ENCODE measurements around the gene ETFA.

Gene ETFA

GRCh38 chr15:76335307-76336253 is 24.3 kb upstream of the ETFA start:
- no peaks in the 10 kb centered on the region for H3F3A ChIP-seq (ENCODE audit: insufficient read depth, low read length)
- no peaks in the 10 kb centered on the region for H3K36me3 ChIP-seq (replicated peaks; ENCODE audit: insufficient read depth, low read length)
- H3K9me2 ChIP-seq (replicated peaks; ENCODE audit: insufficient read depth, low read length): no peaks in the 10 kb centered on the region
- H3K27ac ChIP-seq (ENCODE audit: low read length): peak overlapping the region; percentile 28; the same call in 1 of the 2 replicates
- H3K4me3 ChIP-seq (ENCODE audit: low read length): peak overlapping the region; percentile 61
- H3K9ac ChIP-seq (ENCODE audit: low read length): peak overlapping the region; percentile 52; the same call in 1 of the 2 replicates
- H4K20me1 ChIP-seq (ENCODE audit: insufficient read depth, low read length): no peaks in the 10 kb centered on the region
- no peak for DNase-seq
- H3K79me2 ChIP-seq (ENCODE audit: low read length): no peaks in the 10 kb centered on the region
- peak overlapping the region; percentile 94 for H3K4me2 ChIP-seq (ENCODE audit: low read depth, low read length)
- TF ChIP-seq, protein P1, sequence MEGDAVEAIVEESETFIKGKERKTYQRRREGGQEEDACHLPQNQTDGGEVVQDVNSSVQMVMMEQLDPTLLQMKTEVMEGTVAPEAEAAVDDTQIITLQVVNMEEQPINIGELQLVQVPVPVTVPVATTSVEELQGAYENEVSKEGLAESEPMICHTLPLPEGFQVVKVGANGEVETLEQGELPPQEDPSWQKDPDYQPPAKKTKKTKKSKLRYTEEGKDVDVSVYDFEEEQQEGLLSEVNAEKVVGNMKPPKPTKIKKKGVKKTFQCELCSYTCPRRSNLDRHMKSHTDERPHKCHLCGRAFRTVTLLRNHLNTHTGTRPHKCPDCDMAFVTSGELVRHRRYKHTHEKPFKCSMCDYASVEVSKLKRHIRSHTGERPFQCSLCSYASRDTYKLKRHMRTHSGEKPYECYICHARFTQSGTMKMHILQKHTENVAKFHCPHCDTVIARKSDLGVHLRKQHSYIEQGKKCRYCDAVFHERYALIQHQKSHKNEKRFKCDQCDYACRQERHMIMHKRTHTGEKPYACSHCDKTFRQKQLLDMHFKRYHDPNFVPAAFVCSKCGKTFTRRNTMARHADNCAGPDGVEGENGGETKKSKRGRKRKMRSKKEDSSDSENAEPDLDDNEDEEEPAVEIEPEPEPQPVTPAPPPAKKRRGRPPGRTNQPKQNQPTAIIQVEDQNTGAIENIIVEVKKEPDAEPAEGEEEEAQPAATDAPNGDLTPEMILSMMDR (IDR thresholded peaks at IDR 0.05; ENCODE audit: low read length): no peak
- TF ChIP-seq EZH2phosphoT487 (IDR thresholded peaks at IDR 0.05; ENCODE audit: low read length): no peak
- no peak for TF ChIP-seq EZH2 (optimal IDR thresholded peaks at IDR 0.05; ENCODE audit: low read depth, low read length)
- H3K27me3 ChIP-seq (replicated peaks; ENCODE audit: insufficient read depth, low read length): 0 out of 2 replicates have a peak, but pooled peaks cover 6% of the 10 kb centered on the region
- H2AFZ ChIP-seq (ENCODE audit: low read length): peak overlapping the region; percentile 93
- no peaks in the 10 kb centered on the region for H3K9me3 ChIP-seq (replicated peaks; ENCODE audit: insufficient read depth, low read length)
- H3K4me1 ChIP-seq (ENCODE audit: low read length): no peaks in the 10 kb centered on the region; the same call in 1 of the 2 replicates

GRCh38 chr15:76334438-76335306 is 23.4 kb upstream of the ETFA start:
- peak overlapping the region; percentile 93; the same call in 1 of the 2 replicates for H2AFZ ChIP-seq (ENCODE audit: low read length)
- H3F3A ChIP-seq (ENCODE audit: insufficient read depth, low read length): no peaks in the 10 kb centered on the region
- H3K9me2 ChIP-seq (replicated peaks; ENCODE audit: insufficient read depth, low read length): no peaks in the 10 kb centered on the region
- H3K27ac ChIP-seq (ENCODE audit: low read length): no peak overlapping the region
- TF ChIP-seq, protein P1 (IDR thresholded peaks at IDR 0.05; ENCODE audit: low read length): no peak
- TF ChIP-seq EZH2phosphoT487 (IDR thresholded peaks at IDR 0.05; ENCODE audit: low read length) (no peak), EZH2 (optimal IDR thresholded peaks at IDR 0.05; ENCODE audit: low read depth, low read length) (no peak)
- H3K4me3 ChIP-seq (ENCODE audit: low read length): no peak overlapping the region
- 0 out of 2 replicates have a peak, but pooled peaks cover 6% of the 10 kb centered on the region for H3K27me3 ChIP-seq (replicated peaks; ENCODE audit: insufficient read depth, low read length)
- no peaks in the 10 kb centered on the region for H3K9me3 ChIP-seq (replicated peaks; ENCODE audit: insufficient read depth, low read length)
- no peak for DNase-seq
- no peak overlapping the region for H3K9ac ChIP-seq (ENCODE audit: low read length)
- no peaks in the 10 kb centered on the region for H3K36me3 ChIP-seq (replicated peaks; ENCODE audit: insufficient read depth, low read length)
- no peaks in the 10 kb centered on the region for H3K79me2 ChIP-seq (ENCODE audit: low read length)
- no peak overlapping the region for H3K4me2 ChIP-seq (ENCODE audit: low read depth, low read length)
- H4K20me1 ChIP-seq (ENCODE audit: insufficient read depth, low read length): no peaks in the 10 kb centered on the region
- H3K4me1 ChIP-seq (ENCODE audit: low read length): no peaks in the 10 kb centered on the region; the same call in 1 of the 2 replicates

DNA sequence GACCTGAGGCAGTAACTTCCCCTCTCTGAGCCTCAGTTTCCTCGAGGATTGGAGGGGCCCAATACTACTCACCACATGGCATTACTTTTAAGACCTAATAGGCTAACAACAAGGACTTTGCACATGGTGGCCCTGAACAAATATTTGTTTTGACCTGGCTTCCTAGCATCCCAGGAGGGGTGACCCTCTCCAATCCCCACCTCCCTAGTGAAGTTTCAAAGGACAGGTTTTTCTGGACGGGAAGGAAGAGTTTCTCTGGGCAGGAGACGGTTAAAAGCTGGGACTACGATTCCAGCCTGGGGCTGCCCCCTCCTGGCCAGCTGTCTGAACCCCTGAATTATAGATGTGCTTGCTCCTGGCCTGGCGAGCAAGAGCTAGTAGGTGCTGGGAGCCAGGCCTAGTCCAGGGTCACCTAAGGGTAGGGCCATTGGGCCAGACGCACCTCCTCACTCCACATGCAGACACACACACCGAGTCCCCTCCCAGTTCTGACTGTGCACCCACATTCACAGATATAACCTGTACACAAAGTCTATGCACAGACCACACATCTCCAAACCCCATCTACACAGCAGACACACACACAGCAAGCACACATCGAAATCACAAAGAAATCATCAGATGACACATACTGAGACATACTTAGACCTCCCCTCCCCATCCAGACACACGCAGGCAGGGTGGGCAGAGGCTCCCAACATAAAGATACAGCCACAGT is 22.6 kb upstream of the ETFA start:
- H4K20me1 ChIP-seq (ENCODE audit: insufficient read depth, low read length): no peaks in the 10 kb centered on the region
- H3K27me3 ChIP-seq (replicated peaks; ENCODE audit: insufficient read depth, low read length): 0 out of 2 replicates have a peak, but pooled peaks cover 6% of the 10 kb centered on the region
- no peak overlapping the region for H3K4me2 ChIP-seq (ENCODE audit: low read depth, low read length)
- no peak overlapping the region for H3K27ac ChIP-seq (ENCODE audit: low read length)
- DNase-seq: no peak
- H3K4me1 ChIP-seq (ENCODE audit: low read length): no peaks in the 10 kb centered on the region; the same call in 1 of the 2 replicates
- no peak overlapping the region for H3K9ac ChIP-seq (ENCODE audit: low read length)
- no peaks in the 10 kb centered on the region for H3F3A ChIP-seq (ENCODE audit: insufficient read depth, low read length)
- no peaks in the 10 kb centered on the region for H3K9me3 ChIP-seq (replicated peaks; ENCODE audit: insufficient read depth, low read length)
- no peaks in the 10 kb centered on the region for H3K79me2 ChIP-seq (ENCODE audit: low read length)
- H2AFZ ChIP-seq (ENCODE audit: low read length): no peak overlapping the region
- H3K36me3 ChIP-seq (replicated peaks; ENCODE audit: insufficient read depth, low read length): no peaks in the 10 kb centered on the region
- no peak overlapping the region for H3K4me3 ChIP-seq (ENCODE audit: low read length)
- TF ChIP-seq EZH2 (optimal IDR thresholded peaks at IDR 0.05; ENCODE audit: low read depth, low read length) (no peak), EZH2phosphoT487 (IDR thresholded peaks at IDR 0.05; ENCODE audit: low read length) (no peak)
- TF ChIP-seq, protein P1 (IDR thresholded peaks at IDR 0.05; ENCODE audit: low read length): no peak; the same call in 1 of the 2 replicates
- no peaks in the 10 kb centered on the region for H3K9me2 ChIP-seq (replicated peaks; ENCODE audit: insufficient read depth, low read length)
